Gastrocnemius medialis (tissue), 4 donors: ENCODE results near the gene PPIL1. TPM values are rescaled to one million over a fixed set of nuclear protein-coding genes. Genes with fewer than 3 reads are reported as not detected.

ENCODE experiments used
- ATAC-seq, 2 donors: fragments of 150-250 bp; one replicate each; pipeline ENCODE4 v1.9.1; 2016
- DNase-seq, 2 donors: peaks; one replicate each; pipeline ENCODE4 v3.0.0-alpha.2; 2019
- H3K27ac ChIP-seq, 4 donors: fragments of 200-600 bp; sonication (generic); 1 replicate in 1 of 4; 2 replicates in 3 of 4; pipeline ENCODE4 v1.5.1; 2016 to 2018; ENCODE audit warnings: mild to moderate bottlenecking in 2 of 4, moderate library complexity in 1 of 4
- H3K27me3 ChIP-seq, 3 donors: fragments of 200-600 bp; sonication (generic) in 2 of 3; 1 replicate in 1 of 3; 2 replicates in 2 of 3; pipeline versions ENCODE4 v1.5.1 to v1.6.0; 2016 to 2019; ENCODE audit warnings: mild to moderate bottlenecking in 1 of 3, moderate library complexity in 1 of 3
- H3K36me3 ChIP-seq, 2 donors: fragments of 200-600 bp; sonication (generic) in 1 of 2; one replicate each; pipeline ENCODE4 v1.5.1; 2017 to 2018
- H3K4me1 ChIP-seq, 2 donors: fragments of 200-600 bp; sonication (generic) in 1 of 2; one replicate each; pipeline ENCODE4 v1.5.1; 2016 to 2017; ENCODE audit warnings: mild to moderate bottlenecking in 2 of 2
- H3K4me3 ChIP-seq, 4 donors: fragments of 200-600 bp; sonication (generic) in 3 of 4; 1 replicate in 1 of 4; 2 replicates in 3 of 4; pipeline ENCODE4 v1.5.1; 2016 to 2019; ENCODE audit warnings: mild to moderate bottlenecking in 2 of 4
- H3K9me3 ChIP-seq, 3 donors: fragments of 200-600 bp; sonication (generic) in 2 of 3; 1 replicate in 1 of 3; 2 replicates in 2 of 3; pipeline ENCODE4 v1.5.1; 2016 to 2019
- CTCF ChIP-seq, 5 experiments: fragments of 450-650 bp in 3 of 5; fragments of 200-600 bp in 2 of 5; sonication (generic) in 2 of 5; IDR thresholded peaks in 4 of 5; conservative IDR thresholded peaks in 1 of 5; 1 replicate in 4 of 5; 2 replicates in 1 of 5; pipeline ENCODE4 v1.5.1; 2016 to 2019; ENCODE audit warnings: antibody characterized with exemption in 5 of 5, mild to moderate bottlenecking in 3 of 5, moderate library complexity in 3 of 5
- POLR2A ChIP-seq, 2 donors: fragments of 450-650 bp; IDR thresholded peaks; one replicate each; pipeline ENCODE4 v1.6.1; 2017; ENCODE audit warnings: antibody characterized with exemption in 2 of 2, mild to moderate bottlenecking in 2 of 2, moderate library complexity in 2 of 2
- in situ Hi-C, 4 donors: fragments of 200-750 bp; cut with MboI; loops; one replicate each; pipeline versions ENCODE4 v1.15.0 to v1.8.0; 2017; ENCODE audit warnings: low sequenced_read_pairs in 4 of 4
- intact Hi-C: fragments of 100-400 bp; cut with DNase I; formaldehyde crosslinking; loops from one replicate; pipeline ENCODE4 v1.15.1; 2023; ENCODE audit warnings: low total_unique reads
- total RNA-seq, 4 donors: library from RNA; depleted of rRNA; stranded (reverse); fragments of >200 nt; gene quantifications; one replicate each; pipeline versions ENCODE4 v1.1.0 to v1.2.3, GENCODE V29; 2016

Gene PPIL1
- total RNA-seq, 4 donors from 2014 or later = 5.4 to 18.7 (median 16.8) TPM

- intact Hi-C loops (no loop called here), in situ Hi-C loops (loop anchor here in 1 of 4 donors (5.0 kb wide), 1 partner anchor 76 kb away; no protein-coding TSS in a partner anchor)
- Histone ChIP-seq H3K4me3 (no peak overlapping the region), H3K9me3 (no peaks in the 10 kb centered on the region), H3K4me1 (peaks cover 31 to 36% of the 10 kb centered on the region in 2 donors), H3K27me3 (no peaks in the 10 kb centered on the region), H3K27ac (no peak overlapping the region), H3K36me3 (no peaks in the 10 kb centered on the region)
- TF ChIP-seq CTCF (IDR thresholded peaks at IDR 0.05 in 4 of 5, conservative IDR thresholded peaks at IDR 0.05 in 1 of 5) (no peak), POLR2A (IDR thresholded peaks at IDR 0.05) (no peak)
- ATAC-seq (no peak), DNase-seq (no peak)
These were observed 26.6 kb downstream of the PPIL1 start for GRCh38 chr6:36847991-36848390.

- Histone ChIP-seq H3K27ac (no peak overlapping the region), H3K27me3 (no peaks in the 10 kb centered on the region), H3K9me3 (no peaks in the 10 kb centered on the region), H3K4me1 (peaks cover 31 to 36% of the 10 kb centered on the region in 2 donors), H3K4me3 (no peak overlapping the region), H3K36me3 (no peaks in the 10 kb centered on the region)
- ATAC-seq (no peak), DNase-seq (no peak)
- TF ChIP-seq CTCF (IDR thresholded peaks at IDR 0.05 in 4 of 5, conservative IDR thresholded peaks at IDR 0.05 in 1 of 5) = no peak
- no peak for TF ChIP-seq POLR2A (IDR thresholded peaks at IDR 0.05)
- intact Hi-C loops (no loop called here), in situ Hi-C loops (loop anchor here in 1 of 4 donors (5.0 kb wide), 1 partner anchor 75 kb away; no protein-coding TSS in a partner anchor)
These were observed 27.5 kb downstream of the PPIL1 start for GRCh38 chr6:36847152-36847551.

GRCh38 chr6:36845233-36845632 is 29.4 kb downstream of the PPIL1 start:
- Histone ChIP-seq H3K9me3 (no peaks in the 10 kb centered on the region), H3K4me3 (no peak overlapping the region), H3K27me3 (no peaks in the 10 kb centered on the region), H3K36me3 (no peaks in the 10 kb centered on the region), H3K4me1 (peaks cover 40 to 45% of the 10 kb centered on the region in 2 donors), H3K27ac (no peak overlapping the region)
- in situ Hi-C loops (loop anchor here in 1 of 4 donors (5.0 kb wide), 1 partner anchor 73 kb away; no protein-coding TSS in a partner anchor), intact Hi-C loops (no loop called here)
- ATAC-seq (no peak), DNase-seq (no peak)
- no peak for TF ChIP-seq CTCF (IDR thresholded peaks at IDR 0.05 in 4 of 5, conservative IDR thresholded peaks at IDR 0.05 in 1 of 5)
- TF ChIP-seq POLR2A (IDR thresholded peaks at IDR 0.05) = no peak

GRCh38 chr6:36844232-36845170 is 30.1 kb downstream of the PPIL1 start:
- intact Hi-C loops = no loop called here
- ATAC-seq (no peak), DNase-seq (no peak)
- Histone ChIP-seq H3K4me1 (peaks cover 43 to 49% of the 10 kb centered on the region in 2 donors), H3K36me3 (no peaks in the 10 kb centered on the region), H3K27ac (no peak overlapping the region), H3K9me3 (no peaks in the 10 kb centered on the region), H3K4me3 (no peak overlapping the region), H3K27me3 (no peaks in the 10 kb centered on the region)
- in situ Hi-C loops = loop anchor here in 1 of 4 donors (5.0 kb wide), 1 partner anchor 72 kb away; no protein-coding TSS in a partner anchor
- TF ChIP-seq CTCF (IDR thresholded peaks at IDR 0.05 in 4 of 5, conservative IDR thresholded peaks at IDR 0.05 in 1 of 5) = no peak
- TF ChIP-seq POLR2A (IDR thresholded peaks at IDR 0.05) = no peak
